Measurements from ENCODE around the gene TBC1D10A.

TBC1D10A gene

DNA sequence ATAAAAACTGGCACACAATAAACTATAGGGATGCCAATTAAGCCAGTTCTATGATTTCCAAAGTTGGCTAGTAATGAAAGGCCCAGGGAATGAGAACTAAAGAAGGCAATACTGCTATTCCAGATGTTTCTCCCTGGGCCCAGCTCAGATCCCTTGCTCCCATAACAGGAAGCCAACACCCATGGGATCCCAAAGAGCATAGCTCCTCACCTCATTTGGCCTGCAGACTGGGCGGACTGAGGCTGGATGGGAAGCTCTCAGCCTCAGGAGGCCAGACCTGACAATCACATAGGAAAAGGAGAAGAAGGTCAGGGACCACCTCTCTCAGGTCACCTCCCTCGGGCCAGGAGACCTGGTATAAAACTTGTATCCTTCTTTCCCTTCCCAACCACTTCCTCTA is 5.3 kb downstream of the TBC1D10A start:
- TF ChIP-seq POLR2A (IDR thresholded peaks at IDR 0.05; ENCODE audit: low read length) (no peak), GATA1 (IDR thresholded peaks at IDR 0.05; ENCODE audit: low read depth, low read length) (no peak)
- DNase-seq: no peak

DNA sequence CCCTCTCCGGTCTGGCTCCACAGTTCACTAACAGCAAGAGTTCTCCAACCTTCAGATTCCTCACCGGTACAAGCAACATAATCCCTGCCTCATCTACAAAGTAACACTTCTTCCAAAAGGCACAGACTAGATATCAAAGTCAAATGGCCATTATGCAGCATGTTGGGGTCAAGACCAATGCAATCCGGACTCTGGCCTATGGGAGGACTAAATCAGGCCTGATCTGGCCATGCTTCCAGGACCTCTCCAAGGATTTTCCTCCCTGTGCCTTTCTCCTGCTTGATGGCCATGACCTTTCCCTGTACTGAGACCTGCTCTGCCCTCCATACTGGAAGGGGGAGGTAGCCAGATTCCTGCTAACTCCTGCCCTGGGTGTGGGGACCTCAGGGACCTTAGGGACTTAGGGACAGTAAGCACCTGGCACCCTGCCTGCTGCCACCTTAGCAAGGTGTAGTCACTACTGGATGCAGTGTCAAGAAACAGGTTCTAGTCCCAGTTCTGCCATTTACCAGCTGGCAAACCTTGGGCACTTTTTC is 6.7 kb downstream of the TBC1D10A start:
- TF ChIP-seq POLR2A (IDR thresholded peaks at IDR 0.05; ENCODE audit: low read length): no peak
- no peak for TF ChIP-seq GATA1 (IDR thresholded peaks at IDR 0.05; ENCODE audit: low read depth, low read length)
- no peak for DNase-seq

DNA sequence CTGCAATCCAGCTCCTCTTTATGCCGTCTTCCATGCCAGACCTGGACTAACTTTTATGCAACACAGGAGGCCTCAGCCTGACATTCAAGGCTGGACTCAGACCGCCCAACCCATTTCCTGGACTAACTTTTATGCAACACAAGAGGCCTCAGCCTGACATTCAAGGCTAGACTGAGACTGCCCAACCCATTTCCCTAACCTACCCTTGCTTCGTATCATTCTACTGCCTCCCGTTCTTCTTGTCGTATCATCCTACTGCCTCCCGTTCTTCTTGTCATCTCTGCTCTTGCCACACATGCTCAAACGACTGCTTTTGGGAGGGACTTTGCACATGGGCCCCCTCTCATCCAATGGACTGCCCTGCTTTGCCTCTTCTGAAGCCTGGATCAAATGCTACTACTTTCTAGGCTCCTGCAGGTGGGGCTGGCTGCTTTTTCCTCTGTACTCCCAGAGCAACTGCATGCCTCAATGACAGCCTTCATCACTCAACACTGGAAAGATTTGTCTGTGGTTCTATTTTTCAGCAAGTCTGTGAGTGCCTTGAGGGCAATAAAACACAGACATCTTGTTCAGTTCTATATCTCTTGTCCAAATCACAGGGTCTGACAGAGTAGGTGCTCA is 7.8 kb downstream of the TBC1D10A start:
- no peak for DNase-seq

DNA sequence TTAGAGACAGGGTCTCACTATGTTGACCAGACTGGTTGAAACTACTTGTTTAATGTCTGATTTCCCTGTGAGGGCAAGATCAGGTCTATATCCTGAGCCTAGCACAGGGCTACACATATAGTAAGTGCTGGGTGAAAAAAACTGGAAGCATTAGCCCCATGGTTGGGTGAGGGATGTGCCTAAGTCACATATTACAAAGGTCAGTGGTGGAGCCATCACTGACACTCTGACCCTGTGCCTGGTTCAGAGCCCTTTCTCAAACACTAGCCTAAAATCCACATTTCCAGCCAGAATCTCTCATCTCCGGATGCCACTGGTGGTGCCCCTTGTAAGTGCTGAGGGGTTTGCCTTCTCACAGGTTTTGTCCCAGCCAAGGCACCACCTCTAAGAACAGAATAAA is 9.0 kb downstream of the TBC1D10A start:
- no peak for DNase-seq
- TF ChIP-seq GATA1 (IDR thresholded peaks at IDR 0.05; ENCODE audit: low read depth, low read length): no peak
- TF ChIP-seq POLR2A (IDR thresholded peaks at IDR 0.05; ENCODE audit: low read length): no peak

More for the DNA sequence above, 7.8 kb downstream of the TBC1D10A start:
- TF ChIP-seq POLR2A (IDR thresholded peaks at IDR 0.05; ENCODE audit: low read length): no peak
- TF ChIP-seq GATA1 (IDR thresholded peaks at IDR 0.05; ENCODE audit: low read depth, low read length): no peak

DNA sequence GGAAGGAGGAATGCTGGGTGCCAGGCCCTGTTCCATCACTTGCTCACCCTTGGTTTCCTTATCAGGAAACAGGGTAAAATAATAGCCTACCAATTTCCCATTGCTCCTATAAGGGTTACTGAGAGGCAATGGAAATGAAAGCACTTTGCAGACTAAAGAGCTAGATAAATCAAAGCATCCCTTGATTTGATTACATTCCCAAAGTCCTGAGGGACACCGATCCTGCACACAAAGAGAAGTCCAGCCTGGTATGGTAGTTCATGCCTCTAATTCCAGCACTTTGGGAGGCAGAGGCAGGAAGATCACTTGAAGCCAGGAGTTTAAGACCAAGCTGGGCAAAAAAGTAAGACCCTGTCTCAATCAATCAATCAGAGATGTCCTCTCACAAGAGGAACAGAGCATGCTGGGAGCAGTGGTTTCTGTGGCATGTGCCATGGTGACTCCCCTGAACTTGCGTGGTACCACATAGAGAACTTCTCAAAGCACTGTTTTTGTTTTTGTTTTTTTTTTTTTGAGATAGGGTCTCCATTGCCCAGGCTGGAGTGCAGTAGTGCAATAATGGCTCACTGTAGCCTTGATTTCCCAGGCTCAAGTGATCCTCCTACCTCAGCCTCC is 10.7 kb downstream of the TBC1D10A start:
- DNase-seq: no peak
- no peak for TF ChIP-seq GATA1 (IDR thresholded peaks at IDR 0.05; ENCODE audit: low read depth, low read length)

DNA sequence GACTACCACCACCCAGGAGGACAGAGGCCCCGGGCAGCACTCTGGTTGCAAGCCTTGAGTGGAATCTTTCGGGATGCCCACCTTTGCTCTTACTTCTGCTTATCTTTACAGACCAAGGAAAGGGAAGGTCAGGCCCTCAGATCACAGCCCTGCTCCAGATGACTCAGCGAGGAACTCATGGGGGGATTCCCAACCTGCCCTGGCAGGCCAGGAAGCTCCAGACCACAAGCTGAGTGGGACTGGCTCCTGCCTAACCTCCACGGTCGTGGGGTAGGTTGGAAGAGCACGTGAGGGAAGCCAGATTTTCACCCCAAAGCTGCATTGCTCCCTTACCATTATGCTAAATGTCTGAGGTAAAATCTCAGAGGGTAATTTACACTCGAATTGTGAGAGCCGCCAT is 11.8 kb downstream of the TBC1D10A start:
- TF ChIP-seq GATA1 (IDR thresholded peaks at IDR 0.05; ENCODE audit: low read depth, low read length): no peak
- no peak for TF ChIP-seq POLR2A (IDR thresholded peaks at IDR 0.05; ENCODE audit: low read length)
- no peak for DNase-seq

DNA sequence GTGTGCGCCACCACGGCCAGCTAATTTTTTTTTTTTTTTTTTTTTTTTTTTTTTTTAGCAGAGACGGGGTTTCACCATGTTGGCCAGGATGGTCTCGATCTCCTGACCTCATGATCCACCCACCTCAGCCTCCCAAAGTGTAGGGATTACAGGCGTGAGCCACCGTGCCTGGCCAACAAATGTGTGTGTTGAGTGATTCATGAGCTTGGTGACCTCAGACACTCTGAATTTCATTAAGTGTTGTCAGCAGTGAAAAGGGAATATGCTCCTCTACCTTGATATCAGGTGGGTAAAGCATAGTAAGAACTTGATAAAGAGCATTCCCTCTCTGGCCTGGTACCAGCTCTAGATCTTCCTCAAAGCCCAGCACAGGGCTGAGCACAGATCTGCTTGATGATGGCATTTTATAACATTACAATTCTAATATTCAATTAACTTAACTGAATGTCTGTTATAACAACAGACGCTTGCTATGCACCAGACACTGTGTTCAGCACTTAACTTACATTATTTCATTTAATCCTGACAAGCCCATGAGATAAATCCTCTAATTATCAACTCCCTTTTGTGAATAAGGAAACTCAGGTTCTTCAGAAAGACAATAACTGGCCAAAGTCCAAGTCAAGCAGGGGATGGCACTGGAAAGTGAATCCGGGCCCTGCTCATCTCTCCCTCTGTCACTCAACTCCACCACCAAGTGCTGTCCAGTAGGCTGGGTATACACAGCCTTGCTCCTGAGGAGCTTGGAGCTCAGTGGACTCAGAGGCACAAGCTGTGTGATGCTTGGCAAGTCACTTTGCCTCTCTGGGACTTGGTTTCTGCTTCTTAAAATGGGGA is 13.0 kb downstream of the TBC1D10A start:
- no peak for DNase-seq
- TF ChIP-seq POLR2A (IDR thresholded peaks at IDR 0.05; ENCODE audit: low read length): no peak
- no peak for TF ChIP-seq GATA1 (IDR thresholded peaks at IDR 0.05; ENCODE audit: low read depth, low read length)

DNA sequence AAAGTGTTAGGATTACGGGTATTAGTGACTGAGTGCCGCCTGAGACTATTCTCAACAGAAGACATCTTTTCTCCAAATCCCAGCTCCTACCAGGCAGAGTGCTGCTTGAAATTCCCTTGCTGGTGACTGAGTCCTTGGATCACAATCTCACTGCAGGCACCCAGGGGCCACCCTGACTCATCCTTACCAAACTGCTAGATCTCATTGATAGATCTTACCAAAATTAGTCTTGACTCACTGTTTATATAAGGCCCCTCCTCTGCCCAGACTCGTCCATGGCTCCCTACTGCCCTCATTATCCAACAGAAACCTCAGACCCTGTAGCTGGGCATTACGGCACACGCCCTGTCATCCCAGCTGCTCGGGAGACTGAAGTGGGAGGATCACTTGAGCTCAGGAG is 14.7 kb downstream of the TBC1D10A start:
- DNase-seq: peak in 1 of 2 experiments; percentile 46
- TF ChIP-seq POLR2A (IDR thresholded peaks at IDR 0.05; ENCODE audit: low read length) (no peak), GATA1 (IDR thresholded peaks at IDR 0.05; ENCODE audit: low read depth, low read length) (no peak)

DNA sequence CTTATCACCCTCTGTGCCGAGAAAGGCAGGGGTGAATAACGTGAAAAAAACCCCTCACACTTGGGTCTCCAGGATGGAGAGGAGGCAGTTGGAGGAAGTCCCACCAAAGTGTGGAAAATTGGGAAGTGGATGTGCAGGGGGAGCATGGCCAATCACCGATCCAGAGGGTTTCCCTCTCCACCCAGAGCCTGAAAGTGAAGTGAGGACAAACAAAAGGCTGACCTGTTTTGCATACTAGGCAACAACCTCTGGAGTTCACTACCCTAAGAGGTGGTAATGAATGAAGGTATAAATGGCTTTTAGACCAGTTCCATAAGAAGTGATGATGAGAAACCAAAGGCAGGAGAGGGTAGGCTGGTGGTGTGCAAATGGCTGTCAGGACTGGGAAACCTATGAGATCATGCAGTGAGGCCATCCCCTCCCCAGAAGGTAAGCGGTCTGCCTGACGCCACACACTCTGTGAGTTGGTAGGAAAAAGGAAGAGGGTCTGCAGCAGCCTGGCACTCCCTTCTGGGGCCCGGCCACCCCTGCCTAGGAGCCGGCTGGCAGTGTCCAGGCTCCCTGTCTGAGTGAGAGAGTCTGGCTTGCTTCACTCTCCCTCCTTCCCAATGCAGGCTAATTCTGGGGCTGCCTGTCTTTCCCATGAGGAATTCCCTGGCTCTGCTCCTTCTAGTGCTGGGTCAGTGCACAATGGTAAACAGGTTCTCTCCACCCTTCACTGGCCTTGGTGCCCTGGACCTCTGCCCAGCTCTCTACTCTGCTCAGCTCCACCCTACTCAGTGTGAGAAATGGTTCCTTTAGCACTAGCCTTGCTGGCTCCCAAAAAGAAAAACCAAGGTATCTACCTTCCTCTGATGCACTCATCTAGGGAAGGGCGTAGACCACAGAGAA is 15.6 kb downstream of the TBC1D10A start:
- DNase-seq: no peak
- TF ChIP-seq GATA1 (IDR thresholded peaks at IDR 0.05; ENCODE audit: low read depth, low read length) (no peak), POLR2A (IDR thresholded peaks at IDR 0.05; ENCODE audit: low read length) (no peak)

DNA sequence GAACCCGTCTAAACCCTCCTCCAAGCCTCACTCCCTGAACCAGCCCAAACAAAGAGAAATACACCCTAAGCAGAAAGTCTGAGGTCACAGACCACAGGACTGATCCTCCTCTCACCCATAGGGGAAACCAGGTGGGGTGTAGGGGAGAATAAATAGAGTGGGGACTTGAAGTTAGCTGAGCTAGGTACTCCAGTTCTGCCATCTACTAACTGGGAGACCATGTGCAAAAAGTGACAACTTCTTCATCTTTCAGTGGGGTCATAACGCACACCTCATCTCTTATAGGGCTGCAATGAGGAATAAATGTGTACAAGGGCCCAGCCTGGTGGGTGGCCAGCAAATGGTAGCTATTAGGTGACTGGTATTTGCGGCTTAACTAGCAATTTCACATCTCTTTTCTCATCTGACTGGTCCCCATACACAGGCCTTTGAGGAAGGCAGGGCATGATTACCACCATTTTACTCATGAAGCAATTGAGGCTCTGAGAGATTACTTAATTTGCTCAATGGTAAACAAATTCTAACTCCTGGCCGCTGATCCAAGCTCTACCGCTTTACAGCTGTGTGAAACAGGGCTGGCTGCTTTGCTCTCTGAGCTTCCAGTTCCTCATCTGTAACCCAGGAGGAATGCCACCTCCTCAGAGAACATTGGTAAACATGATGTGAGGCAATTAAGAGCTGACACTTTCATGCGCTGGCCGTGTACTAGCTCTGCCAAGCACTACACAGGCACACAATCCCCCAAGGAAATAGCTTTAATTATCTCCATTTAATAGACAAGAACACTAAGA is 16.6 kb downstream of the TBC1D10A start:
- TF ChIP-seq GATA1 (IDR thresholded peaks at IDR 0.05; ENCODE audit: low read depth, low read length) (no peak), POLR2A (IDR thresholded peaks at IDR 0.05; ENCODE audit: low read length) (no peak)
- no peak for DNase-seq

DNA sequence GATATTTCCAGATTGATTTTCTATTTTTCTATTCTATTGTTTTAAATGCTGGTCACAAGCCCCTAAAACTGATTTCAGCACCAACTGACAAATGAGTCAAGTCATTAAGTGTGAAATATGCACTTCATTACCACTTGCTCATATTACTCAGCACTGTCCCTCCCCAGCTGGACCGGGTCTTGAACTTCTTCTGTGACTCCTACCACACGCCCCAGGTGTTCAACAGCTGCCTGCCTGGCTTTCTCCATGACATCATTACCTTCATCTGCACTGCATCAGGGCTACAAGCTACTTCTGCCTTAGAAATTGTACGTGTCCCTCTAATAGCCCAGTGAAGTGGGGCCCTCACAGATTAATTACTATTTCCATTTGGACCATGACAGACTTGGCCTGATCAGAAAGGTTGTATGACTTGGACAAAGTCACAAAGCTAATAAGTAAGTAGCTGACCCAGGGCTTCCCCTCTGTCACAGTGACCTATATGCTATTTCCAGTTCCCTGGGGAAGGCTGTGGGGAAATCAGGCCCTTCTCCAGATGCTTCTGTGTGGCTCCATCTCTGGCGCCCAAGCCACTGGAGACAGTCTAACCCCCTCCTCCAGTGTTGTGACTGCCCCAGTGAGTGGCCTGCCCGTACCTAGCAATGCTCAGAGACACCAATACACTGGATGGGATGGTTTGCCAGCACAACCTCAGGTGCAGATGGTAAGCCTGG is 18.1 kb downstream of the TBC1D10A start:
- TF ChIP-seq GATA1 (IDR thresholded peaks at IDR 0.05; ENCODE audit: low read depth, low read length) (no peak), POLR2A (IDR thresholded peaks at IDR 0.05; ENCODE audit: low read length) (no peak)
- DNase-seq: no peak

DNA sequence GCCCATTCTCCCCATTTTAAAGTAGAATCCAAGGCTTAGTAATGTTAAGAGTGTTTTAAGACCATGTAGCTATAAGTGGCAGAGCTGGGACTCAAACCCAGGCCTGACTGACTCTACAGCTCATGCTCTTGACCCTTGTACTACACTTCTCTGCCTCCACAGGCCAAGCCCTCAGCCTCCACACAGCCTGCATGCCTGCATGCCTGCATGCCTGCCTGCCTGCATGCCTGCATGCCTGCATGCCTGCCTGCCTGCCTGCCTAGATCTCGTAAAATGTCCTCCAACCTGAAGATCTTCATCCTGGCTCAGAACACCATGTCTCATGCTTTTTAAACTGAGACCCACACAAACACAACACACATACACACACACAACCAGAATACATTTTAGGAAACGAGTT is 18.6 kb downstream of the TBC1D10A start:
- TF ChIP-seq GATA1 (IDR thresholded peaks at IDR 0.05; ENCODE audit: low read depth, low read length) (no peak), POLR2A (IDR thresholded peaks at IDR 0.05; ENCODE audit: low read length) (no peak)

More for the DNA sequence above, 18.6 kb downstream of the TBC1D10A start:
- DNase-seq: no peak
